ENCODE data around the gene PPP4C.

PPP4C gene

DNA sequence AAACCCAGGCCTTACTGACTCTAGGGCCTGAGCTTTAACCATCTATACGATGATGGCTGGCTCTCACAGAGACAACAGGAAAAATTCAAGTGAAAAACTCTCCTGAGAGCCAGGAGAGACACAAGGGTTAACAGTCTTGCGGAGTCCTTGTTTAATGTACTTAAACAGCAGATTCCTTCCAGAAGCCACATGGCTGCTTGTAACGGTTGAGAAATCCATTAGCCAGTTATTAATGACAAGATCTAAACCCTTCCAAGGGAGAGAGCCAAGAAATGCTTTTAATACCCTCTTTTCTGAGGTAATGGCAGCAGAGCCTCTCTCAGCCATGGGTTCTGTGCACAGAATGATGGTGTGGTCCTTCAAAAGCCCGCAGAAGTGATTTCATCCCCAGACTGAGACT, 15.4 kb upstream of the PPP4C start:
- DNase-seq = no peak

DNA sequence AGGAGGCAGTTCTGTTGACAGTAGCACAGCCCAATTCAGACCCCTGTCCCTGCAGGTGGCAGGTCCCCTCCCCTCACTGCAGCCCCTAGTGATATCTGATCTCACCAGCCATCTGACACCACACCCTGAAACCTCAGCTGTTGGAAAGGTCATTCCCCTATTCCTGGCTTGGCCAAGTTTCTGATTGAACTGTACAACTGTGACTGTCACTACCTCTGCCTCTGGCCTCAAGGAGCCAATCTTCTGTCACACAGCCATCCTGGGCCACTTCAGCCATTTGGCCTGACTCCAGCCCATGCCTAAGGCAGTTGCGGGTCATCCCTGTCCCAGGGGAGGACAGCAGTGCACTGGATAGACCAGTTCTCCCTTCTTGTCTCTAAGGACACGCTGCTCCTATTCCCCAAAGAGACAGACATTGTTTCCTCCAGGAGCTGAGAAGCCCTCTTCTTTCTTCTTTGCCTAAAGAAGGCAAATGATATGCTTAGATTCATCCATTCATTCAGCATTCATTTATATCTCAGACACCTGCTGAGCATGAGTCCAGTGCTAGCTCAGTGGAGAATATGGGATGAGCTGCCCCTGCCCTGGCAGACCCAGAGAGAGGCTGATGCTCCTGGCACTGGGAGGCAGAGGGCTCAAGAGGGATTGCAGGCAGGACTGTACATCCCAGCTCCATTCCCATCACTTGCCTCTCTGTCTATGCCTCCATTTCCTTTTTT, 14.8 kb upstream of the PPP4C start:
- DNase-seq = no peak

DNA sequence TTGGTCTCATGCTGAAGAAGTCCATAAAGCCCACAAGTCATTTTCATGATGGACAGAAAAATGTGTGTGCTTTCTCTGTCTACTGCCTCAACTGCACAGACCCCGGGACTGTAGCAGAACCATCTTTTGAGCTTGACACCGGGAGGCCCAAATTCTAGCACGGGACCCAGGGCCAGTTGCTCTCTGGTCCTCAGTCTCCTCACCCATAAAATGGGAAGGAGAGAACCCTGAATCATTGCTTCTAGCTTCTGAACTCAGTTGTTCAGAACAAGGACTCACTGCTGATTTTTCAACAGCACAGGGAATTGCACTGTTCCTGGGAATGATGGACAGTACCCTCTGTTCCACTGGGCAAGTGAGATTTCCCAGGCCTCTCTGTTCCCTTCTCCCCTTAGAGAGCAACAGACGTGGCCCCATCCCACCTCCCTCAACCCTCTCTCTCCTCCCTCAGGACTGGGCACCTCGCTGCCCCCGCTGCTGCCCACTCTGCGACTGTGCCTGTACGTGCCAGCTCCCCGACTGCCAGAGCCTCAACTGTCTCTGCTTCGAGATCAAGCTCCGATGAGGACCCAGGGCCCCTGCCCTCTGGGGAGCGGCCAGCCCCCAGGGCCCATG, 12.4 kb upstream of the PPP4C start:
- no peak for DNase-seq

DNA sequence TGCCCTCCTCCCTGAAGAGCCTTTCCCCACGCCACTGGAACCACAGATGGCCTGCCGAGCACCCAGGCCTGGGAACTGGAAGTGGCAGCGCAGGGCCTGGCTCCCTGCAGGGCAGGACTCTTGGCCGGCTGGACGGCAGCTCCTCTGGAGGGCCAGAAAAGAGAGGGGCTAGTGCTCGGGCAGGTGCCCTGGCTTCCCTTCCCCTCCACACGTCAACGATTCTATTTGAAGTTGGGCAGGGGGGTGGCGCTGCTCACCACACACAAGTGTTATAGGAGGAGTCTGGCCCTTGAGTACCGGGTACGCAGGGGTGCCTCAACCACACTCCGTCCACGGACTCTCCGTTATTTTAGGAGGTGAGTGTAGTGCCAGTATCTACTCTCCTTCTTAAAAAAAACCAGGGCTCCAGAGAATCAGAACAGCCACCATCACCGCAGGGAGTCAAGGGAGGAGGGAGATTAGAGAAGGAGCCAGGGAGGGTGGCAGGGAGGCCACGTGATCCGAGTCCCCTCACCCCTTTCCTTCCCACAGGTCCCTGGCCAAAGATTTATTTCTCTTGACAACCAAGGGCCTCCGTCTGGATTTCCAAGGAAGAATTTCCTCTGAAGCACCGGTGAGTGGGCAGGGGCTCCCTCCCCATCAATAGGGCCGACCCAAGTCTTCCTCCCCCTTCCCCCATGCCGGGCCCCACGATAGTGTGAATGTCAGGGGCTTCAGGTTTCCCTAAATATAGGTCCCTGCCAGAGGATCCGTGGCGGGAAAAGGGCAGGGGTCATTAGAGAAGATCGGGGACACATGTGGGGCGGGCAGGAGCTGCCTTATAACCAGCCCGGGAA, 11.7 kb upstream of the PPP4C start:
- peak in 4 of 5 experiments; percentile 50 to 84 (median 53) for DNase-seq

DNA sequence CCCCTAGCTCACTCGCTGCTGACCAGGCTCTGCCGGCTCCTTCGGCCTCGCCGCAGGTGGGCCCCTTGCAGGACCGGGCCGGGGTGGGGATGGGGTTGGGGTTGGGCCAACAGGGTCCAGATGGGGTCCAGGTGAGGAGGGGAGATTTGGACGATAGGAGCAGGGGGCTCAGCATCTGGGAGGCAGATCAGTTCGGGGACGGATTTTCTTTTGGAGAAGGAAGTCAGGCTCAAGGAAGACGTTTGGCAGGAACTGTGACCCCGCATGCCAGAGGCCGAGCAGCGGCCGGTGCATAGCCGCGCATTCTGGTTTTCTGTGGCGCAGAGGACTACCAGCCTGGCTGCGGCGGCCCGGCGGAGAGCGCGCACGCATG, 11.1 kb upstream of the PPP4C start:
- DNase-seq = no peak

DNA sequence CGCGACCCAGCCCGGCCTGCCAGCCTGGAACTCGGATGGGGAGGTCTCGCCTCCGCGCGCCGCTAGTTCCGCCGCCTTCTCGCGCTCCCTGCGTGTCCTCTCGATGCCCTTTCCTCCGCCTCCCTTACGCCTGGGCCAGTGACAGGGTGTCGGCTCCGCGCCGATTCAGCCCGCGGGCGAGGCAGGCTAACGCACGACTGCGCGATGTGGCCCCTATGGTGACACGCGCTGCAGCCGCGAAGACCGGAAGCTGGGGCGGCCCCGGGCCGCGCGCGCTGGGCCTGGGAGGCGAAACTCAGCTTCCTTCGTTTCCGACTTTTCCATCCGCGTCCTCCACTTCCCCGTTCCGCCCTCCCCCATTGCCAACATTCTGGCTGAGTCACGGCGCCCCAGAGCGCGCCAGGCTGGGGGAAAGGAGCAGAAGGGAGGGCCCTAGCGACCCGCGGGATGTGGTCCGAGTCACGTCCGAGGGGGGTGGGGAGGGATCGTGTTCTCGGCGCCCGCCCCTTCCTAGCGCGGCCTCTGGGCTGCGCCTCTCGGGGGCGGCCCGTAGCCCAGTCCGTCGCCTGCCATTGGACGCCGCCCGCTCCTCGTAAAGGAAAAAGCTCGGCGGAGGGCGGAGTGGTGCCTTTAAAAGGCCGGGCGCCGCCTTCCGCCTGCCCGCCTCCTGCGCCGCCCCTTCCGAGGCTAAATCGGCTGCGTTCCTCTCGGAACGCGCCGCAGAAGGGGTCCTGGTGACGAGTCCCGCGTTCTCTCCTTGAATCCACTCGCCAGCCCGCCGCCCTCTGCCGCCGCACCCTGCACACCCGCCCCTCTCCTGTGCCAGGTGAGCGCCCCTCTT, 10.5 kb upstream of the PPP4C start, which contains the start of gene ALDOA:
Gene ALDOA, plus strand, starts transcription at position 659 of the 841 bp plus-strand sequence. CDS start 1,138 bp downstream, outside the sequence.
- DNase-seq = peak; percentile 83 to 99 (median 93)

DNA sequence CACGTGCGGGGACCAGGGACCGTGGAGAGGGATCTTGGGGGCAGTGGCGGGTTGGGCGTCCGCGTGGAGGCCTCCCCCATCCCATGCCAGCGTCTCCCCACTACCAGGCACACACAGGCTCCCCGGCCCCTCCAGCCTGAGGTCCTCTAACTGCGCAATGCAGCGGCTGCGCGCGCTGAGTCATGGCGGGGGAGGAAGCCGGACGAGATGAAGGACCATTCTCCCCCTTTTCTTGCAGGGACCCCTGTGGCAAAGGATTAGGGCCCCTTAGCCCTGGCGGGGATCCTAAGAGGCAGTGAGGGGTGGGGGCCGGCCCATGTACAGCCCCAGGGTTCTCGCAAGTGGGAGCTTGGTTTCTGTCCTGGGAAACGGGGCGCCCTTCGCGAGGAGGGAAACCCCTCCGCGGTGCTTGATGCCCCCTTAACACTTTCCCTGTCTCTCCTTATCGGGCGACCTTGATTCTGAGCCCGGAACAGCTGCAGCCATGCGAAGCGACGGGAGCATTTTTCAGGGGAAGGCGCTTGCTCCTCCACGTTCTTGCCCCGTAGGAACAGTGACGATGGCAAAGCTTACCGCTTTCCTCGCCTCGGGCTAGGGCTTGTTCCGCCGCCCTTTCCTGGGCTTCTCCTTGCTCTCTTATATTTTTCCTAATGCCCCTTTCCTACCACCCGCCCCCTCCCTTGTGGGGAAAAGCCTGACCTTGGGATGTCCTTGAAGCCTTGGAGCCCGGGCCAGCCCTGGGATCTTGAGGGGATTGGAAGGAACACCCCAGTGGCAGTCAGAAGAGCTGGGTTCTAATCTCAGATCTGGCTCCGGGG, 9.6 kb upstream of the PPP4C start:
- peak in 2 of 5 experiments; percentile 17 to 49 for DNase-seq

DNA sequence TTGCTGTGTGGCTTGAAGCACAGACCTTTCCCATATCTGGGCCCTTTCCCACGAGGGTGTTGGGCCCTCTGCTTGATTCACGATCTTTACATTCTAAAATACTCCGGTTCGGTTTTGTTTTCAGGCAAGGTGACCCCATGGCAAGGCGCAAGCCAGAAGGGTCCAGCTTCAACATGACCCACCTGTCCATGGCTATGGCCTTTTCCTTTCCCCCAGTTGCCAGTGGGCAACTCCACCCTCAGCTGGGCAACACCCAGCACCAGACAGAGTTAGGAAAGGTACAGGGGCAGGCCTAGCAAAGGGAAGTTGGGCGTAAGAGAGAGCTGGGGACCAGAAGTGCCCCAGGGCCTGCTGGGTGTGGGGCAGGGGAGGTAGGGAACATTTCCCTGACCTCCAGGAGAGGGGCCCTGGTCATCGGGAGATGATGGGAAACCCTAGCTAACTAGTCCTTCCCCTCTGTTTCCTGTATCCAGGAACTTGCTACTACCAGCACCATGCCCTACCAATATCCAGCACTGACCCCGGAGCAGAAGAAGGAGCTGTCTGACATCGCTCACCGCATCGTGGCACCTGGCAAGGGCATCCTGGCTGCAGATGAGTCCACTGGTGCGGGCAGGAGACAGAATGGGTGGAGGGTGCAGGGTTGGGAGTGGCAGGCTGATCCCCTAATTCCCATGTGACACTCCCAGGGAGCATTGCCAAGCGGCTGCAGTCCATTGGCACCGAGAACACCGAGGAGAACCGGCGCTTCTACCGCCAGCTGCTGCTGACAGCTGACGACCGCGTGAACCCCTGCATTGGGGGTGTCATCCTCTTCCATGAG, 8.8 kb upstream of the PPP4C start:
- no peak for DNase-seq

DNA sequence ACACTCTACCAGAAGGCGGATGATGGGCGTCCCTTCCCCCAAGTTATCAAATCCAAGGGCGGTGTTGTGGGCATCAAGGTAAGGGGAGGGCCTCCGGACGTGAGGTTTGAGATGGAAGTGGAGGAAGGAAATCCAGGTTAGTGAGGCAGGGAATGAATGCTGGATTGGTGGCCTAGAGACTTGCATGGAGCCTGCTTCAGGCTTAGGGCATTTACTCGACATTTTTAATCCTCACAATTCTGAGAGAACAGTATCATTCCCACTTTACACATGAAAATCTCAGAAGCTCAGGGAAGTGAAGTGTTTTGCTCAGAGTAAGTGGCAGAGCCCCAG, 8.2 kb upstream of the PPP4C start:
- DNase-seq = no peak

DNA sequence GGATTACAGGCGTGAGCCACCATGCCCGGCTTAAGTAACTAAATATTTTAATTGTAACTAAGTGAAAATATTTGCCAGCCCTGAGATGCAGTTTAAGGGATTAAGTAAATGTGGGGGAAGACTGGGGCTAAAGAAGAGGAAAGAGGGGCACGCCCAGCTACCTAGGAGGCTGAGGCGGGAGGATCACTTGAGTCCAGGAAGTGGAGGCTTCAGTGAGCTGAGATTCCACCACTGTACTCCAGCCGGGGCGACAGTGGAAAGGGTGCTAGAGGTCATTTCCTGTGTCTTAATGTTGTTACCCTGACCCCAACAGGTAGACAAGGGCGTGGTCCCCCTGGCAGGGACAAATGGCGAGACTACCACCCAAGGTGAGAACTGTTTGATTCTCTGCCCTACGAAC, 7.5 kb upstream of the PPP4C start:
- no peak for DNase-seq

DNA sequence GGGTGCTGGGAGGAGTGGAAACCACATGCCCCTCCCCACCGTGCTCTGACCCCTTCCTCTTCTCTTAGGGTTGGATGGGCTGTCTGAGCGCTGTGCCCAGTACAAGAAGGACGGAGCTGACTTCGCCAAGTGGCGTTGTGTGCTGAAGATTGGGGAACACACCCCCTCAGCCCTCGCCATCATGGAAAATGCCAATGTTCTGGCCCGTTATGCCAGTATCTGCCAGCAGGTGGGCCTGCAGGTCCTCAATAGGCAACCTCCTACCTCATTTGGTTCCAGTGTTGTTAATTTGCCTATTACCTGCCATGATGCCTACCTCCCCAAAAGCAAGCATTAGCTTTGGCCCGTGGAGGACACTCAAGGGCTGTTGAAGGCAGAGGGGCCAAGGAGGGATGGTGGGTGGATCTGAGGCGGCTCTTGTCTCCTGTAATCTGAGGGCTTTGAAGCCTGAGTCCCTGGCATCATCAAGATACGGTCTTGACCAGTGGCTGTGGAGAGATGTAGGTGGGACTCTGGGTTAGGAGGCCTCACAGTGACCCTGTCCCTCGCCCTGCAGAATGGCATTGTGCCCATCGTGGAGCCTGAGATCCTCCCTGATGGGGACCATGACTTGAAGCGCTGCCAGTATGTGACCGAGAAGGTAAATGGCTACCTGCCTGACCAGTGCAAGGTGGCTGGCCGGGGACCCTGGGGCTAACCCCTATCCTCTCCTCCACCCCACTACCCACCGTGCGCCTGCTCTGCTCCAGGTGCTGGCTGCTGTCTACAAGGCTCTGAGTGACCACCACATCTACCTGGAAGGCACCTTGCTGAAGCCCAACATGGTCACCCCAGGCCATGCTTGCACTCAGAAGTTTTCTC, 6.8 kb upstream of the PPP4C start:
- peak in 4 of 5 experiments; percentile 39 to 68 (median 48) for DNase-seq

DNA sequence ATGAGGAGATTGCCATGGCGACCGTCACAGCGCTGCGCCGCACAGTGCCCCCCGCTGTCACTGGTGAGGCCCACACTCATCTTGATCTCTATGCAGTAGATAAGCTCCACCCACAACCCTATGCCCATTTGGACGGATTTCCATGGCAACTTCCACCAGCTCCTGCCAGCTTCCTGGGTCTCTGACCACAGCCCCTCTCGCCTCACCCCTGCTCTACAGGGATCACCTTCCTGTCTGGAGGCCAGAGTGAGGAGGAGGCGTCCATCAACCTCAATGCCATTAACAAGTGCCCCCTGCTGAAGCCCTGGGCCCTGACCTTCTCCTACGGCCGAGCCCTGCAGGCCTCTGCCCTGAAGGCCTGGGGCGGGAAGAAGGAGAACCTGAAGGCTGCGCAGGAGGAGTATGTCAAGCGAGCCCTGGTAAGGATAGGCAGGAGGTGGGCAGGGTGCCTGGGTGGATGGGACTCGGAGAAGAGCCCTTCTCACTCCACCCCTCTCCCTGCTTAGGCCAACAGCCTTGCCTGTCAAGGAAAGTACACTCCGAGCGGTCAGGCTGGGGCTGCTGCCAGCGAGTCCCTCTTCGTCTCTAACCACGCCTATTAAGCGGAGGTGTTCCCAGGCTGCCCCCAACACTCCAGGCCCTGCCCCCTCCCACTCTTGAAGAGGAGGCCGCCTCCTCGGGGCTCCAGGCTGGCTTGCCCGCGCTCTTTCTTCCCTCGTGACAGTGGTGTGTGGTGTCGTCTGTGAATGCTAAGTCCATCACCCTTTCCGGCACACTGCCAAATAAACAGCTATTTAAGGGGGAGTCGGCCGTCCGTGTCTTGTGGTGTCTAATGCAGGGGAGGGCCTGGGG, 6.0 kb upstream of the PPP4C start:
- DNase-seq = no peak

DNA sequence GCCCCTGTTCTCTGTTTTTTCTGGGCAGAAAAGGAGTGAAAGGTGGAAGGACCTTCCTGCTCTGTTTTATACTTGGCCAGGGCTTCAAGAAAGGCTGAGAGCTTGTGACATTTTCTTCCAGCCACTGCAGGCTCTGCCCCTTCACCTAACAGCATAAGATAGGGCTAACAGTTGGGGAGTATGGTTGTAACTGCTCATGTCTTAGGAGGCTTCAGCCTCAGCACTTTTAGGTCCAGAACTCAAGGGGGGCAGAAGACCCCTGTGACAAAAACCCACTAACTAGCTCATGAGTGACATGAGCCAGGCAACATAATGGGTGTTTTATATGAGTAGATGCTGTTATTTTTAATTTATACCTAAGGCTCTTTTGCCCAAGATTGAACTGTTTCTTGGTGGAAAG, 5.3 kb upstream of the PPP4C start:
- DNase-seq = no peak

DNA sequence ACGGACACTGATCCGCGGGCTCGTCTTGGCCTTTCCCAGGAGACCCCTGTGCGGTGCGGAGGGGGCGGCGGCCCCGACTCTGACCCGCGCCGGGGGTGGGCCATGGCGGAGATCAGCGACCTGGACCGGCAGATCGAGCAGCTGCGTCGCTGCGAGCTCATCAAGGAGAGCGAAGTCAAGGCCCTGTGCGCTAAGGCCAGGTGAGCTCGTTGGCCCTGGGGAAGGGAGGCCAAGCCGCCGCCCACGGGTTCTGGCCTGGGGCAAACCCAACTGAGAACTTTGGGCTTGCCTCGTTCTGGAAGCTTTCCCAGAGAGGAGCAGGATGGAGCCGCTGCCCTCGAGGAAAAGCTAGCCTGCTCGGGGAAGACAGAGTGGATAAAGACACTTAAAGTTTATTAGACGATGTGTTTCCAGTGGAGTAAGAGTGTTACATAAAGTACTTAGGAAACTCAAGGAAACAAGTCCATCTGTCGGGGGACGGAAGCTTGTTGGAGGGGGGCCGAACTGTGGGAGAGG, 540 bp downstream of the PPP4C start:
- DNase-seq = no peak

DNA sequence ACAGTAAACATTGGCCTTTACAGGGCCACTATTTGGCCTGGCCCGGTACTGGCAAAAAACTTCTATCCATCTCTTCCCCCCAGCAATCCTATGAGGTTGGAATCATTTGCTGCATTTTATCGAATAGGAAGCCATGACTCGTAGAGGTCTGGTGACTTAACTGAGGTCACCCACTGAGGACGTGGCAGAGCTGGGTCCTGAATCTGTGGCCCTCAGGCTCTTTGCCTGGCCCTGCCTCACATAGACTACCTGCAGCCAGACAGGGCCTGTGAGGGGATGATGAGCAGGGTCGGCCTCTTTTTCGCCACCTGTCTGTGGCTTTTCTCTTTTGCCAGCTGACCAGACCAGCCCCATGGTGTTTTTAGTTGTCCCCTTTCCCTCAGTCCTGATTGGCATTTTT, 1.9 kb downstream of the PPP4C start:
- no peak for DNase-seq

DNA sequence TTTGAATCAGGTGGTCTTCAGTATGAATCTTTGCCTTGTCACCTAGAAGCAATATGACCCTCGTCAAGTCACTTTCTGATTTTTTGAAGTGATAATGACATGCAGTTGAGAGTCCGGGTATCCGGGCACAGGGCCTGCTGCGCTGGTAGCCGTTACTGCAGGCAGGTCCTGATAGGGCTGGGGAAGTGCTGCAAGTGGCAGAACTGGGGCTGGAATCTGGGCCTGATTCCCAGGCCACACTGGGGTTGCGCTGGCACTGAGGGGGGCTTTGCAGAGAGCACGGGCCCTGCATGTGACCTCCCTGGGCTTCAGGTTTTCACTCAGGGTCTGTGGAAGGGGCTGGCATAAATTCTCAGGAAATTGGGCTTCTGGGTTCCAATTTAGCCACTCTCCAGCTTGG, 3.0 kb downstream of the PPP4C start:
- no peak for DNase-seq

DNA sequence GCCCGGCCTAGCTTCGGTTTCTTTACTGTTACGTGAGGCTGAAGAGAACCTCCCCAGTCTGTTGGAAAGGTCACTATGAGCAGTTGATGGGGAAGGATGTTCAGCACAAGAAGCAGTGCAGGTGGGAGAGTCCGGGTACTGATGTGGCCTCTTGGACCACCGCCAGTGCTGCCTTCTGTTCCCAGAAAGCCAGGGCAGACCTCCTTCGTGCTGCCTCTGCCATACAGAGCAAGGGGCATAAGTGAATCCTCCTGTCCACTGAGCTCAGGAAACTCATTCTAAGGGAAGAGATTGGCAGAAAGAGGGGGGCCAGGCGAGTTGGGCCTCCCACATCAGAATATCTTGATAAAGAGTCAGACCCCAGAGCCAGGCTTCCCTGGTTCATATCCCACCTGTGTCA, 3.7 kb downstream of the PPP4C start:
- no peak for DNase-seq

DNA sequence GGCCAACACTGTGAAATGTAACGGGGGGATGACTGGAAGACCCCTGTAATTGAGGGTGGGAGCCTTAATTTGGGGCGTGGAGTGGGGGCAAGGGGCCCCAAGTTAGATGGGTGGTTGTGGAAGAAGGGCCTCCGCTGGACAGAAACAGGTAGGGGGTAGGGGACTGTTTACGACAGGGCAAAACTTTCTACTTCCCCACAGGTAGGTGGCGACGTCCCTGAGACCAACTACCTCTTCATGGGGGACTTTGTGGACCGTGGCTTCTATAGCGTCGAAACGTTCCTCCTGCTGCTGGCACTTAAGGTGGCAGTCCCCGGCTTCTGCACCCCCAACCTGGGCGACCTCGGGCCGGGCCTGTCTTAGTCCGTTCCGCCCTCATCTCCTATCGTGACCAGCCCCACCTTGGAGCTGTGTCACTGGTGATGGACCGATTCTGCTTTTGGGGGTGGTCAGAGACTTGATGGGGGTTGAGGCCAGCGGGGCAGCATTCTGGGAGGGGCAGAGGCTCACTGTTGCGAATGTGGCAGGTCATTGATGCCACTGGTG, 6.8 kb downstream of the PPP4C start:
- DNase-seq = no peak

Data from T-helper 2 cell (primary cell).